Tibial nerve (tissue), 4 donors: ENCODE data around the gene DYNC2I2. TPM values are rescaled to one million over a fixed set of nuclear protein-coding genes. Genes with fewer than 3 reads are reported as not detected.
"Not testable (repeated sequence)": the region's sequence is repeated elsewhere in the genome, so short reads cannot be mapped to it uniquely, and the experiment has no call there.

Experiments
- DNase-seq, 2 donors: peaks; one replicate each; pipeline ENCODE4 v3.0.0-alpha.2; 2019; ENCODE audit warnings: low spot score in 2 of 2
- H3K27ac ChIP-seq, 4 donors: fragments of 200-600 bp; sonication (generic) in 3 of 4; one replicate each; pipeline ENCODE4 v1.5.1; 2017 to 2019; ENCODE audit warnings: mild to moderate bottlenecking in 1 of 4
- H3K27me3 ChIP-seq, 2 donors: fragments of 200-600 bp; sonication (generic) in 1 of 2; one replicate each; pipeline versions ENCODE4 v1.5.1 to v1.6.0; 2017 to 2019
- H3K36me3 ChIP-seq, 3 donors: fragments of 200-600 bp; sonication (generic); one replicate each; pipeline ENCODE4 v1.5.1; 2018 to 2019
- H3K4me1 ChIP-seq, 4 donors: fragments of 200-600 bp; sonication (generic) in 3 of 4; one replicate each; pipeline ENCODE4 v1.5.1; 2017 to 2019
- H3K4me3 ChIP-seq, 4 donors: fragments of 200-600 bp; sonication (generic) in 3 of 4; one replicate each; pipeline ENCODE4 v1.5.1; 2017 to 2019; ENCODE audit warnings: mild to moderate bottlenecking in 1 of 4, moderate library complexity in 1 of 4
- H3K9me3 ChIP-seq, 4 donors: fragments of 200-600 bp; sonication (generic) in 3 of 4; one replicate each; pipeline ENCODE4 v1.5.1; 2017 to 2019
- CTCF ChIP-seq, 5 experiments: fragments of 200-600 bp in 3 of 5; fragments of 450-650 bp in 2 of 5; sonication (generic) in 3 of 5; IDR thresholded peaks; one replicate each; pipeline ENCODE4 v1.5.1; 2016 to 2019; ENCODE audit warnings: antibody characterized with exemption in 5 of 5, mild to moderate bottlenecking in 3 of 5, moderate library complexity in 2 of 5
- EP300 ChIP-seq, 2 donors: sonication (generic); formaldehyde crosslinking; IDR thresholded peaks; one replicate each; pipeline ENCODE4 v1.6.1; 2017; ENCODE audit warnings: antibody characterized with exemption in 2 of 2, mild to moderate bottlenecking in 1 of 2
- POLR2A ChIP-seq, 2 donors: fragments of 450-650 bp; IDR thresholded peaks; one replicate each; pipeline ENCODE4 v1.6.1; 2017; ENCODE audit warnings: antibody characterized with exemption in 2 of 2, mild to moderate bottlenecking in 2 of 2, moderate library complexity in 2 of 2
- WGBS, 2 donors: methylation state at CpG; one replicate each; pipeline ENCODE4 v1.1.5; 2018; 5-methylcytosine and 5-hydroxymethylcytosine counted together
- total RNA-seq, 4 donors: library from RNA; depleted of rRNA; stranded (reverse); fragments of >200 nt; gene quantifications; one replicate each; pipeline ENCODE4 v1.1.0, GENCODE V29; 2016

Gene DYNC2I2
- total RNA-seq, 4 donors from 2014 or later = 53.8 to 117 (median 111) TPM

DNA sequence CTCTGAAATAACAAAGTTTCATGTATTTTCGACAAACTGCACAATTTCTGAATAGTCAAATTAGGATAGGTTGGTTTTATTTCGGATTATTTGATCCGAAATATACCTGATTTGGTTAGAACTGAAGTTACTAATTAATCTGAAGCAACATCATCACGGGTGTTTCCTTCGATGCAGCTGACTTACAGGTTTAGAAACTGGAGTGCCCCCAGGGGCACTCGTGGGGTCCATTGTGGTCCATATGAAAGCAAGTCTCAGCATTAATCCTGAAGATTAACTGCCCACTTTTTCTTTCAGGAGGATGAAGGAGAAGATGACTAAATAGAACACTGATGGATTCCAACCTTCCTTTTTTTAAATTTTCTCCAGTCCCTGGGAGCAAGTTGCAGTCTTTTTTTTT lies 37.7 kb upstream of the DYNC2I2 start:
- WGBS, 2 donors = 76 to 81% methylated on average over 6 of the region's 6 CpGs
- Histone ChIP-seq H3K27ac (no peak overlapping the region), H3K27me3 (no peaks in the 10 kb centered on the region), H3K36me3 (peaks cover 0 to 49% (median 17%) of the 10 kb centered on the region in 3 donors), H3K4me1 (peaks cover 0 to 25% (median 12%) of the 10 kb centered on the region in 4 donors), H3K9me3 (no peaks in the 10 kb centered on the region), H3K4me3 (no peak overlapping the region)
- no peak for TF ChIP-seq CTCF (IDR thresholded peaks at IDR 0.05)
- TF ChIP-seq POLR2A (IDR thresholded peaks at IDR 0.05) = no peak
- no peak for DNase-seq

DNA sequence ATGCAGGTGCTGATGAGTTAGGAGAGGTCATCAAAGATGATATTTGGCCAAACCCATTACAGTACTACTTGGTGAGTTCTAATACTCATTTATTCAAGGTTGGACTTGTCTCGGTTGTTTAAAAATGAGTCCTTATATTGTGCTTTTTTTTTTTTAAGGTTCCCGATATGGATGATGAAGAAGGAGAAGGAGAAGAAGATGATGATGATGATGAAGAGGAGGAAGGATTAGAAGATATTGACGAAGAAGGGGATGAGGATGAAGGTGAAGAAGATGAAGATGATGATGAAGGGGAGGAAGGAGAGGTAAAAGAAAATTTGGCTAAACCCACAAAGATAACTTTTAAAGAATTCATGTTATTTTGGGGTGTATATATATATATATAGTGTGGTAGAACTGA lies 37.1 kb upstream of the DYNC2I2 start:
- H3K27ac ChIP-seq, H3K9me3 ChIP-seq, DNase-seq, H3K4me3 ChIP-seq, H3K27me3 ChIP-seq: not testable (repeated sequence)
- peaks cover 0 to 25% (median 12%) of the 10 kb centered on the region in 4 donors for H3K4me1 ChIP-seq
- 79 to 81% methylated on average over 3 of the region's 3 CpGs for WGBS, 2 donors
- peaks cover 0 to 49% (median 17%) of the 10 kb centered on the region in 3 donors for H3K36me3 ChIP-seq

GRCh38 chr9:128690684-128691034 lies 34.0 kb upstream of the DYNC2I2 start:
- WGBS, 2 donors = 6 to 8% methylated on average over 5 of the region's 5 CpGs
- DNase-seq = no peak
- Histone ChIP-seq H3K36me3 (peaks cover 0 to 37% (median 17%) of the 10 kb centered on the region in 3 donors), H3K27ac (peak overlapping the region in 3 of 4 donors; percentile 73 to 97 (median 78)), H3K27me3 (no peaks in the 10 kb centered on the region), H3K4me1 (peaks cover 0 to 39% (median 17%) of the 10 kb centered on the region in 4 donors), H3K4me3 (peak overlapping the region; percentile 61 to 95 (median 72)), H3K9me3 (no peaks in the 10 kb centered on the region)
- TF ChIP-seq CTCF (IDR thresholded peaks at IDR 0.05) (no peak), POLR2A (IDR thresholded peaks at IDR 0.05) (no peak), EP300 (IDR thresholded peaks at IDR 0.05) (no peak)

- H3K27ac ChIP-seq = peak overlapping the region in 3 of 4 donors; percentile 73 to 97 (median 78)
- no peaks in the 10 kb centered on the region for H3K9me3 ChIP-seq
- TF ChIP-seq CTCF (IDR thresholded peaks at IDR 0.05) (no peak), POLR2A (IDR thresholded peaks at IDR 0.05) (peak in 1 of 2 donors; percentile 8), EP300 (IDR thresholded peaks at IDR 0.05) (no peak)
- peaks cover 0 to 45% (median 20%) of the 10 kb centered on the region in 4 donors for H3K4me1 ChIP-seq
- no peak for DNase-seq
- peaks cover 0 to 33% (median 17%) of the 10 kb centered on the region in 3 donors for H3K36me3 ChIP-seq
- WGBS, 2 donors = 1% methylated on average over 17 to 45 of the region's 83 CpGs
- H3K27me3 ChIP-seq = no peaks in the 10 kb centered on the region
- H3K4me3 ChIP-seq = peak overlapping the region; percentile 61 to 95 (median 72)
These were observed 33.4 kb upstream of the DYNC2I2 start for GRCh38 chr9:128689820-128690683.

GRCh38 chr9:128689293-128689774 lies 32.7 kb upstream of the DYNC2I2 start:
- no peak for TF ChIP-seq CTCF (IDR thresholded peaks at IDR 0.05)
- TF ChIP-seq EP300 (IDR thresholded peaks at IDR 0.05) = no peak
- TF ChIP-seq POLR2A (IDR thresholded peaks at IDR 0.05) = no peak
- H3K9me3 ChIP-seq = no peaks in the 10 kb centered on the region
- no peaks in the 10 kb centered on the region for H3K27me3 ChIP-seq
- H3K27ac ChIP-seq = peak overlapping the region; percentile 89 to 97 (median 94)
- 0 to 1% methylated on average over 1 to 17 of the region's 80 CpGs for WGBS, 2 donors
- H3K36me3 ChIP-seq = peaks cover 0 to 26% (median 17%) of the 10 kb centered on the region in 3 donors
- H3K4me1 ChIP-seq = peaks cover 0 to 52% (median 23%) of the 10 kb centered on the region in 4 donors
- H3K4me3 ChIP-seq = peak overlapping the region in 3 of 4 donors; percentile 73 to 95 (median 82)
- peak in 1 of 2 donors; percentile 38 for DNase-seq
